Measurements from ENCODE around the gene KRT72.

Gene KRT72

DNA sequence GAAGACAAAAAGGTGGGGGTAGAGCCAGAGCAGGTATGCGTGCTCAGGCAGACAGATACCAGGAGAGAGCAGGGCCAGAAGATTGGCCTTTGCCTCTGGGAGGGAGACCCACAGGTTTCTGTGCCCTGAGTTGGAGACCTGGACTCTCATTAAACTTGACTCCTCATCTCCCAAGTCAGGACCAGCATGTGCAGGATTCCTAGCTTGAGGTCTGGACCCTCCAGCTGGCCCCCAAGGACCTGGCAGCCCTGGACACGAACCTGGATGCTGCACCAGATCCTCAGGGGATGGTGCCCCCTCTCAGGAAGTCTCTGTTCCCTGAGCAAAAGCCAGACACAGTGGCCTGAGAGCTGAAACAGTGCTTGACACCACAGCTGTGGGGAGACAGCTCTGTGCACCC lies 27.6 kb upstream of the KRT72 start (continued):
- TF ChIP-seq PBX3 (CRISPR knock-in tag; IDR thresholded peaks at IDR 0.05) (no peak), ZNF121 (tag by site-specific recombination; IDR thresholded peaks at IDR 0.05) (no peak)

GRCh38 chr12:52628111-52628507 lies 26.8 kb upstream of the KRT72 start:
- Histone ChIP-seq H3K4me3 (ENCODE audit: low read depth, low read length) (no peak overlapping the region), H3K9me3 (ENCODE audit: control insufficient read depth, insufficient read depth, low read depth, low read length) (no peaks in the 10 kb centered on the region), H3K27ac (ENCODE audit: extremely low read depth, low read depth, low read length) (no peak overlapping the region), H3K4me1 (ENCODE audit: control insufficient read depth, insufficient read depth, low read length) (no peaks in the 10 kb centered on the region; the same call in 1 of the 2 replicates), H3K36me3 (ENCODE audit: control insufficient read depth in 2 of 2, insufficient read depth in 1 of 2, low read length in 2 of 2) (no peaks in the 10 kb centered on the region)
- ChIA-PET POLR2A (no interaction called here), CTCF (interaction anchor here (1.1 to 1.4 kb wide), 2 partner anchors 251 to 255 kb away, joined by 3 to 4 read pairs; no protein-coding TSS in a partner anchor)
- TF ChIP-seq BCL6B (tag by site-specific recombination; IDR thresholded peaks at IDR 0.05) = no peak
- no peak for TF ChIP-seq ZNF529 (tag by site-specific recombination; IDR thresholded peaks at IDR 0.05; ENCODE audit: insufficient replicate concordance)
- no peak for TF ChIP-seq WT1 (tag by site-specific recombination; IDR thresholded peaks at IDR 0.05)
- TF ChIP-seq YY1 (tag by site-specific recombination; IDR thresholded peaks at IDR 0.05) = no peak
- TF ChIP-seq ZBTB6 (tag by site-specific recombination; IDR thresholded peaks at IDR 0.05) = no peak
- TF ChIP-seq, protein P1, sequence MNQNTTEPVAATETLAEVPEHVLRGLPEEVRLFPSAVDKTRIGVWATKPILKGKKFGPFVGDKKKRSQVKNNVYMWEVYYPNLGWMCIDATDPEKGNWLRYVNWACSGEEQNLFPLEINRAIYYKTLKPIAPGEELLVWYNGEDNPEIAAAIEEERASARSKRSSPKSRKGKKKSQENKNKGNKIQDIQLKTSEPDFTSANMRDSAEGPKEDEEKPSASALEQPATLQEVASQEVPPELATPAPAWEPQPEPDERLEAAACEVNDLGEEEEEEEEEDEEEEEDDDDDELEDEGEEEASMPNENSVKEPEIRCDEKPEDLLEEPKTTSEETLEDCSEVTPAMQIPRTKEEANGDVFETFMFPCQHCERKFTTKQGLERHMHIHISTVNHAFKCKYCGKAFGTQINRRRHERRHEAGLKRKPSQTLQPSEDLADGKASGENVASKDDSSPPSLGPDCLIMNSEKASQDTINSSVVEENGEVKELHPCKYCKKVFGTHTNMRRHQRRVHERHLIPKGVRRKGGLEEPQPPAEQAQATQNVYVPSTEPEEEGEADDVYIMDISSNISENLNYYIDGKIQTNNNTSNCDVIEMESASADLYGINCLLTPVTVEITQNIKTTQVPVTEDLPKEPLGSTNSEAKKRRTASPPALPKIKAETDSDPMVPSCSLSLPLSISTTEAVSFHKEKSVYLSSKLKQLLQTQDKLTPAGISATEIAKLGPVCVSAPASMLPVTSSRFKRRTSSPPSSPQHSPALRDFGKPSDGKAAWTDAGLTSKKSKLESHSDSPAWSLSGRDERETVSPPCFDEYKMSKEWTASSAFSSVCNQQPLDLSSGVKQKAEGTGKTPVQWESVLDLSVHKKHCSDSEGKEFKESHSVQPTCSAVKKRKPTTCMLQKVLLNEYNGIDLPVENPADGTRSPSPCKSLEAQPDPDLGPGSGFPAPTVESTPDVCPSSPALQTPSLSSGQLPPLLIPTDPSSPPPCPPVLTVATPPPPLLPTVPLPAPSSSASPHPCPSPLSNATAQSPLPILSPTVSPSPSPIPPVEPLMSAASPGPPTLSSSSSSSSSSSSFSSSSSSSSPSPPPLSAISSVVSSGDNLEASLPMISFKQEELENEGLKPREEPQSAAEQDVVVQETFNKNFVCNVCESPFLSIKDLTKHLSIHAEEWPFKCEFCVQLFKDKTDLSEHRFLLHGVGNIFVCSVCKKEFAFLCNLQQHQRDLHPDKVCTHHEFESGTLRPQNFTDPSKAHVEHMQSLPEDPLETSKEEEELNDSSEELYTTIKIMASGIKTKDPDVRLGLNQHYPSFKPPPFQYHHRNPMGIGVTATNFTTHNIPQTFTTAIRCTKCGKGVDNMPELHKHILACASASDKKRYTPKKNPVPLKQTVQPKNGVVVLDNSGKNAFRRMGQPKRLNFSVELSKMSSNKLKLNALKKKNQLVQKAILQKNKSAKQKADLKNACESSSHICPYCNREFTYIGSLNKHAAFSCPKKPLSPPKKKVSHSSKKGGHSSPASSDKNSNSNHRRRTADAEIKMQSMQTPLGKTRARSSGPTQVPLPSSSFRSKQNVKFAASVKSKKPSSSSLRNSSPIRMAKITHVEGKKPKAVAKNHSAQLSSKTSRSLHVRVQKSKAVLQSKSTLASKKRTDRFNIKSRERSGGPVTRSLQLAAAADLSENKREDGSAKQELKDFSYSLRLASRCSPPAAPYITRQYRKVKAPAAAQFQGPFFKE (tag by site-specific recombination; IDR thresholded peaks at IDR 0.05; ENCODE audit: borderline replicate concordance) = no peak
- no peak for TF ChIP-seq ZNF248 (tag by site-specific recombination; IDR thresholded peaks at IDR 0.05)
- no peak for TF ChIP-seq IKZF3 (tag by site-specific recombination; IDR thresholded peaks at IDR 0.05)
- no peak for TF ChIP-seq ZNF132 (tag by site-specific recombination; IDR thresholded peaks at IDR 0.05; ENCODE audit: borderline replicate concordance)
- no peak for TF ChIP-seq ZNF133 (tag by site-specific recombination; IDR thresholded peaks at IDR 0.05)
- TF ChIP-seq ZNF549 (tag by site-specific recombination; IDR thresholded peaks at IDR 0.05) = no peak
- TF ChIP-seq ZNF548 (tag by site-specific recombination; IDR thresholded peaks at IDR 0.05) = no peak
- no peak for TF ChIP-seq ZNF488 (tag by site-specific recombination; IDR thresholded peaks at IDR 0.05)
- TF ChIP-seq ZNF560 (tag by site-specific recombination; IDR thresholded peaks at IDR 0.05; ENCODE audit: borderline replicate concordance) = no peak
- no peak for TF ChIP-seq ZNF626 (tag by site-specific recombination; IDR thresholded peaks at IDR 0.05)
- TF ChIP-seq KLF10 (tag by site-specific recombination; IDR thresholded peaks at IDR 0.05) = no peak
- TF ChIP-seq SP2 (tag by site-specific recombination; IDR thresholded peaks at IDR 0.05) = no peak
- TF ChIP-seq REPIN1 (tag by site-specific recombination; IDR thresholded peaks at IDR 0.05; ENCODE audit: low read depth) = no peak
- TF ChIP-seq MEIS1 (CRISPR knock-in tag; IDR thresholded peaks at IDR 0.05; ENCODE audit: borderline replicate concordance) = no peak

All from HEK293 (cell line).